ENCODE data around the gene PDZD2. TPM values are rescaled to one million over a fixed set of nuclear protein-coding genes. Genes with fewer than 3 reads are reported as not detected.
"Not testable (repeated sequence)": the region's sequence is repeated elsewhere in the genome, so short reads cannot be mapped to it uniquely, and the experiment has no call there.

Gene PDZD2
- total RNA-seq, 2 donors from 2014 or later, result 10.3 to 59.5 TPM

DNA sequence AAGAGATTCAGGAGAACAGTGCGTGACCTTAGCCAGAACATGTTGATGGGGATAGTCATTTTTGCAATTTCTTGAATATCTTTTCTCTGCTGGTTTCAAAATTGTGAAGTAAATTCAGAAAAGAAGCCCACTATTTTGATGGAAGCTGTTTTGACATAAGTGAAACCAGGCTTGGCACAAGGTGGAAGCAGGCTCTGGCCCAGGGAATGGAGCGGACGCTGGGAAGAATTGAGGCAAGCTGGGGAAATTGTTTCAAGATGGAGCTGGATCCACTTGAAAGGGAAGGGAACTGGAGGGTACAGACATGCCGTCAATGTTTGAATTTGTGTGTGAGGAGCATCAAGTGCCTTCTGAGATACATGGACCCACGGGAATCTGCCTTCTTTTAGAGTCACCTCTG, 328.0 kb downstream of the PDZD2 start:
- DNase-seq (ENCODE audit: low spot score), result no peak
- 96% methylated on average over 5 of the region's 5 CpGs for WGBS
- Histone ChIP-seq H3K36me3 (no peaks in the 10 kb centered on the region), H3K27me3 (replicated peaks; ENCODE audit: insufficient read depth) (no peaks in the 10 kb centered on the region), H3K27ac (no peak overlapping the region), H3K4me3 (no peak overlapping the region), H3K4me1 (replicated peaks) (peaks cover 6% of the 10 kb centered on the region), H3K9me3 (no peaks in the 10 kb centered on the region)
- TF ChIP-seq POLR2A (IDR thresholded peaks at IDR 0.05) (no peak), POLR2AphosphoS5 (IDR thresholded peaks at IDR 0.05) (no peak)
- TF ChIP-seq, protein P1, sequence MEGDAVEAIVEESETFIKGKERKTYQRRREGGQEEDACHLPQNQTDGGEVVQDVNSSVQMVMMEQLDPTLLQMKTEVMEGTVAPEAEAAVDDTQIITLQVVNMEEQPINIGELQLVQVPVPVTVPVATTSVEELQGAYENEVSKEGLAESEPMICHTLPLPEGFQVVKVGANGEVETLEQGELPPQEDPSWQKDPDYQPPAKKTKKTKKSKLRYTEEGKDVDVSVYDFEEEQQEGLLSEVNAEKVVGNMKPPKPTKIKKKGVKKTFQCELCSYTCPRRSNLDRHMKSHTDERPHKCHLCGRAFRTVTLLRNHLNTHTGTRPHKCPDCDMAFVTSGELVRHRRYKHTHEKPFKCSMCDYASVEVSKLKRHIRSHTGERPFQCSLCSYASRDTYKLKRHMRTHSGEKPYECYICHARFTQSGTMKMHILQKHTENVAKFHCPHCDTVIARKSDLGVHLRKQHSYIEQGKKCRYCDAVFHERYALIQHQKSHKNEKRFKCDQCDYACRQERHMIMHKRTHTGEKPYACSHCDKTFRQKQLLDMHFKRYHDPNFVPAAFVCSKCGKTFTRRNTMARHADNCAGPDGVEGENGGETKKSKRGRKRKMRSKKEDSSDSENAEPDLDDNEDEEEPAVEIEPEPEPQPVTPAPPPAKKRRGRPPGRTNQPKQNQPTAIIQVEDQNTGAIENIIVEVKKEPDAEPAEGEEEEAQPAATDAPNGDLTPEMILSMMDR (IDR thresholded peaks at IDR 0.05), result no peak
- intact Hi-C loops (cut with DNase I), result no loop called here

DNA sequence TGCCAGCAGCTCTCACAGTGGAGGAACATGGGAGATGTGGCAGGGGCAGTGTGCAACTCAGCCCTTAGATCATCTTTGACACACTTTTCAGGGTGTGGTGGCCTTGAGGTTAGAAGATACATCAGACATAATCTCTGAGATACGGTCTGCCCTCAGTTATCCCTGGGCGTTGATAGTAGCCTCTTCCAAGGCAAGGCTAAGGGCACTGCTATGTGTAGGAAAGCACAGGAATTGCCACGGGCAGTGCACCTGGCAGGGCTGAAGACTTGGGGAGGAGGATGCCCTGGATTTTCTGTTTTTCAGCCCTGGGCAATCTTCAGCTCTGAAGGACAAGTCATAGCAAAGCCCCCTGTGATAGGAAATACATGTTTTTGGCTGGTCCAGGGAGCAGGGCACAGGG, 328.5 kb downstream of the PDZD2 start:
- Histone ChIP-seq H3K27me3 (replicated peaks; ENCODE audit: insufficient read depth) (no peaks in the 10 kb centered on the region), H3K4me3 (no peak overlapping the region), H3K27ac (no peak overlapping the region), H3K36me3 (no peaks in the 10 kb centered on the region), H3K4me1 (replicated peaks) (peaks cover 2% of the 10 kb centered on the region), H3K9me3 (no peaks in the 10 kb centered on the region)
- DNase-seq (ENCODE audit: low spot score), result no peak
- intact Hi-C loops (cut with DNase I), result no loop called here
- WGBS, result 53% methylated on average over 3 of the region's 3 CpGs
- TF ChIP-seq, protein P1 (IDR thresholded peaks at IDR 0.05), result no peak
- TF ChIP-seq POLR2AphosphoS5 (IDR thresholded peaks at IDR 0.05) (no peak), POLR2A (IDR thresholded peaks at IDR 0.05) (no peak)

DNA sequence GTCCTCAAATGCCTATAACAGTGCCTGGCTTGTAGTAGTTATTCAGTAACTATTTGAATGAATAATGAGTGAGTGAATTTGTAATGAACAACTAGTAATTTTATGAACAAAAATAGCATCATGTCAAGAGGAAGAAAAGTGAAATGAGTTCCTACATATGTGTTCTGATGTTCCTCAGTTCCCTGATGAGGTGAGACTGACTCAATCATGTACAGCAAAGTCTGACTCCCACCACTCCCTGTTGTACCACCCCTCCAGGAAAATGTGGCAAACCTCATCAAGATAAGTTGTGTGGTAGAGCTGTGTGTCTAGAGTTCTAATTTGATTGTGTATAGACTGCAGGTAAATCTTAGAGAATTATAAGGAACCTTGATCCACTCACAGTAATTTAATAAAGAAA, 333.6 kb downstream of the PDZD2 start:
- no peak for DNase-seq (ENCODE audit: low spot score)
- no peak for TF ChIP-seq POLR2AphosphoS5 (IDR thresholded peaks at IDR 0.05)
- no peak for TF ChIP-seq POLR2A (IDR thresholded peaks at IDR 0.05)
- TF ChIP-seq, protein P1 (IDR thresholded peaks at IDR 0.05), result no peak
- Histone ChIP-seq H3K36me3 (no peaks in the 10 kb centered on the region), H3K27me3 (replicated peaks; ENCODE audit: insufficient read depth) (no peaks in the 10 kb centered on the region), H3K9me3 (no peaks in the 10 kb centered on the region), H3K4me3 (no peak overlapping the region), H3K27ac (no peak overlapping the region), H3K4me1 (replicated peaks) (no peaks in the 10 kb centered on the region)
- intact Hi-C loops (cut with DNase I), result no loop called here

DNA sequence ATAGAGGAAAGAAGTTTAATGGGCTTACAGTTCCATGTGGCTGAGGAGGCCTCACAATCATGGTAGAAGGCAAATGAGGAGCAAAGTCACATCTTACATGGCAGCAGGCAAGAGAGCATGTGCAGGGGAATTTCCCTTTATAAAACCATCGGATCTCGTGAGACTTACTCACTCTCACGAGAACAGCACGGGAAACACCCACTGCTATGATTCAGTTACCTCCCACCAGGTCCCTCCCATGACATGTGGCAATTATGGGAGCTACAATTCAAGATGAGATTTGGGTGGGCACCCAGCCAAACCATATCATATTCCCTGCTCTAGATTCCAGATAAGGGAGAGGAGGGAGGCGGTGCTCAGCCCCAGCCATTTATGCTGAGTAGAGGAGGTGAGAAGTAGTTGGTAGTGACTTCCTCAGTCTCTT, 336.3 kb downstream of the PDZD2 start:
- H3K9me3 ChIP-seq; H3K4me1 ChIP-seq (replicated peaks); H3K27ac ChIP-seq; H3K27me3 ChIP-seq (replicated peaks; ENCODE audit: insufficient read depth); intact Hi-C loops (cut with DNase I); H3K36me3 ChIP-seq; H3K4me3 ChIP-seq; DNase-seq (ENCODE audit: low spot score): not testable (repeated sequence)
- 93% methylated on average over 5 of the region's 5 CpGs for WGBS

- Histone ChIP-seq H3K27ac (no peak overlapping the region), H3K4me3 (no peak overlapping the region), H3K4me1 (replicated peaks) (no peaks in the 10 kb centered on the region), H3K36me3 (no peaks in the 10 kb centered on the region), H3K27me3 (replicated peaks; ENCODE audit: insufficient read depth) (no peaks in the 10 kb centered on the region), H3K9me3 (no peaks in the 10 kb centered on the region)
- TF ChIP-seq, protein P1 (IDR thresholded peaks at IDR 0.05), result no peak
- TF ChIP-seq POLR2A (IDR thresholded peaks at IDR 0.05) (no peak), POLR2AphosphoS5 (IDR thresholded peaks at IDR 0.05) (no peak)
- WGBS, result 71% methylated on average over 1 of the region's 1 CpG
- no peak for DNase-seq (ENCODE audit: low spot score)
- intact Hi-C loops (cut with DNase I), result no loop called here
Measured at GRCh38 chr5:31976169-31976568, 337.2 kb downstream of the PDZD2 start.

All from prostate gland (tissue), 2 donors.